ENCODE data around the gene GRIK1.

GRIK1 gene

GRCh38 chr21:29860346-29860745 lies 79.5 kb downstream of the GRIK1 start:
- H3K27ac ChIP-seq (ENCODE audit: low read depth, low read length, poor library complexity, severe bottlenecking): no peak overlapping the region
- no peak overlapping the region for H2AFZ ChIP-seq (ENCODE audit: low read length)
- H3K36me3 ChIP-seq (ENCODE audit: insufficient read depth, low read length): no peaks in the 10 kb centered on the region
- no peaks in the 10 kb centered on the region for H3K27me3 ChIP-seq (ENCODE audit: insufficient read depth, low read length)
- H3K9me2 ChIP-seq (ENCODE audit: low read depth, low read length): no peaks in the 10 kb centered on the region
- no peaks in the 10 kb centered on the region for H3K79me2 ChIP-seq (ENCODE audit: insufficient read depth, low read length)
- H4K20me1 ChIP-seq (ENCODE audit: insufficient read depth, low read length): no peaks in the 10 kb centered on the region
- no peak overlapping the region for H3K4me3 ChIP-seq (ENCODE audit: low read depth, low read length, poor library complexity, severe bottlenecking)
- no peaks in the 10 kb centered on the region for H3K9me3 ChIP-seq (ENCODE audit: low read length)
- H3K4me1 ChIP-seq (ENCODE audit: insufficient read depth, low read length, severe bottlenecking): no peaks in the 10 kb centered on the region
- H3K9ac ChIP-seq (ENCODE audit: low read length): no peak overlapping the region
- H3K4me2 ChIP-seq (ENCODE audit: low read length): no peak overlapping the region
- H3F3A ChIP-seq (ENCODE audit: insufficient read depth, low read length): no peaks in the 10 kb centered on the region
- TF ChIP-seq EZH2 (IDR thresholded peaks at IDR 0.05; ENCODE audit: borderline replicate concordance, low read length) (no peak), CTCF (IDR thresholded peaks at IDR 0.05; ENCODE audit: low read length) (no peak)

- Histone ChIP-seq H3K4me2 (ENCODE audit: low read length) (no peak overlapping the region), H3F3A (ENCODE audit: insufficient read depth, low read length) (no peaks in the 10 kb centered on the region), H3K9me3 (ENCODE audit: low read length) (no peaks in the 10 kb centered on the region), H3K36me3 (ENCODE audit: insufficient read depth, low read length) (no peaks in the 10 kb centered on the region), H3K79me2 (ENCODE audit: insufficient read depth, low read length) (no peaks in the 10 kb centered on the region), H3K27ac (ENCODE audit: low read depth, low read length, poor library complexity, severe bottlenecking) (no peak overlapping the region), H4K20me1 (ENCODE audit: insufficient read depth, low read length) (no peaks in the 10 kb centered on the region), H2AFZ (ENCODE audit: low read length) (no peak overlapping the region), H3K27me3 (ENCODE audit: insufficient read depth, low read length) (no peaks in the 10 kb centered on the region), H3K4me3 (ENCODE audit: low read depth, low read length, poor library complexity, severe bottlenecking) (no peak overlapping the region), H3K9ac (ENCODE audit: low read length) (no peak overlapping the region), H3K9me2 (ENCODE audit: low read depth, low read length) (no peaks in the 10 kb centered on the region), H3K4me1 (ENCODE audit: insufficient read depth, low read length, severe bottlenecking) (no peaks in the 10 kb centered on the region)
- TF ChIP-seq EZH2 (IDR thresholded peaks at IDR 0.05; ENCODE audit: borderline replicate concordance, low read length) (no peak), CTCF (IDR thresholded peaks at IDR 0.05; ENCODE audit: low read length) (no peak)
These were observed 82.6 kb downstream of the GRIK1 start for GRCh38 chr21:29857150-29857549.

- H2AFZ ChIP-seq (ENCODE audit: low read length): no peak overlapping the region
- no peaks in the 10 kb centered on the region for H3K79me2 ChIP-seq (ENCODE audit: insufficient read depth, low read length)
- no peak overlapping the region for H3K4me2 ChIP-seq (ENCODE audit: low read length)
- no peaks in the 10 kb centered on the region for H4K20me1 ChIP-seq (ENCODE audit: insufficient read depth, low read length)
- H3K27me3 ChIP-seq (ENCODE audit: insufficient read depth, low read length): no peaks in the 10 kb centered on the region
- H3K27ac ChIP-seq (ENCODE audit: low read depth, low read length, poor library complexity, severe bottlenecking): no peak overlapping the region
- no peak overlapping the region for H3K9ac ChIP-seq (ENCODE audit: low read length)
- no peaks in the 10 kb centered on the region for H3K9me2 ChIP-seq (ENCODE audit: low read depth, low read length)
- no peaks in the 10 kb centered on the region for H3F3A ChIP-seq (ENCODE audit: insufficient read depth, low read length)
- H3K36me3 ChIP-seq (ENCODE audit: insufficient read depth, low read length): no peaks in the 10 kb centered on the region
- H3K9me3 ChIP-seq (ENCODE audit: low read length): no peaks in the 10 kb centered on the region
- H3K4me3 ChIP-seq (ENCODE audit: low read depth, low read length, poor library complexity, severe bottlenecking): no peak overlapping the region
- TF ChIP-seq CTCF (IDR thresholded peaks at IDR 0.05; ENCODE audit: low read length) (no peak), EZH2 (IDR thresholded peaks at IDR 0.05; ENCODE audit: borderline replicate concordance, low read length) (no peak)
- no peaks in the 10 kb centered on the region for H3K4me1 ChIP-seq (ENCODE audit: insufficient read depth, low read length, severe bottlenecking)
These were observed 85.0 kb downstream of the GRIK1 start for GRCh38 chr21:29854795-29855194.
